UCSD-AML1 (cell line): ENCODE data around the gene UNC5A.

ENCODE experiments used
- DNase-seq: peaks from one replicate; lab custom pipeline; 2025; ENCODE audit not compliant: unreplicated experiment; lab: John Stamatoyannopoulos, UW

UNC5A gene

DNA sequence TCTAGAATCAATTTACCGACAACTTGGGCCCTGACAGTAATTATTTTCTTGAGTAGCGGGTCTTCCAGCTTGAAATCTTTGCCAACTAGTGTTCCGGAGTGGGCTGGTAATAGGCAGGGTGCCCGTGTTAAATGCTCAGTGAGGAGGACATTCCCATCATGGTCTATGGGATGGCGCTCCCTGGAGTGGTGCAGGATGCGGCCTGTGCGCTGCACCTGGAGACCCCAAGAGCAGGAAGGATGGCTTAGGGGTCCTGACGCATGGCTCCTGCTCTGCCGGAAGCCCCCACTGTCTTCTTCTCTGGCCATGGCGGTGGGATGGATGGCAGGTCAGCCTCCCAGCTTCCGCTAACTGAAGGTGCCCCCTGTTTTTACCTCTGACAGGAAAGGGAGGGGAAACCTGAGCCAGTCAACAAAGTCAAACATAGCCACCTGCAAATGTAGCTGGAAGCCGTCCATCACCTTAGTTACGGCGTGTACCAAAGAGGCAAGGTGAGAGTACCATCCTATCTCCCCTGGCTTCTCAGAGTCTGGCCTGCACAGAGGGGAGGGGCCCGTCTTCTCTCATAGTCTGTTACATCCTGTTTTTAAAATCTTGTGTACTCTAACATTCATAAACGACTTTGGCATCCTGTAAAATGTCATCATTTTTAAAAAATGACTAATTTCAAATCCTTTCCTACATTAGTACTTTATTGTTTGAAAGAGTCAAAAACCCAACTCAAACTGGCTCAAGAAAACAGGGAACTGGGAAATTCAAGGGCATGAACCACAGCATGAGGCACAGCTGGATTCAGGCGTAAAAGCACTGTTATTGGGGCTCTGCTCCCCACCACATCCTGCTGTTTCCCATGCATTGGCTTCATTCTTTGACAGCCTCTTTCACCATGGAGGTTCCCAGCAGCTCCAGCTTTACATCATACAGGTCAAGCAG lies 28.5 kb upstream of the UNC5A start:
- DNase-seq: no peak

DNA sequence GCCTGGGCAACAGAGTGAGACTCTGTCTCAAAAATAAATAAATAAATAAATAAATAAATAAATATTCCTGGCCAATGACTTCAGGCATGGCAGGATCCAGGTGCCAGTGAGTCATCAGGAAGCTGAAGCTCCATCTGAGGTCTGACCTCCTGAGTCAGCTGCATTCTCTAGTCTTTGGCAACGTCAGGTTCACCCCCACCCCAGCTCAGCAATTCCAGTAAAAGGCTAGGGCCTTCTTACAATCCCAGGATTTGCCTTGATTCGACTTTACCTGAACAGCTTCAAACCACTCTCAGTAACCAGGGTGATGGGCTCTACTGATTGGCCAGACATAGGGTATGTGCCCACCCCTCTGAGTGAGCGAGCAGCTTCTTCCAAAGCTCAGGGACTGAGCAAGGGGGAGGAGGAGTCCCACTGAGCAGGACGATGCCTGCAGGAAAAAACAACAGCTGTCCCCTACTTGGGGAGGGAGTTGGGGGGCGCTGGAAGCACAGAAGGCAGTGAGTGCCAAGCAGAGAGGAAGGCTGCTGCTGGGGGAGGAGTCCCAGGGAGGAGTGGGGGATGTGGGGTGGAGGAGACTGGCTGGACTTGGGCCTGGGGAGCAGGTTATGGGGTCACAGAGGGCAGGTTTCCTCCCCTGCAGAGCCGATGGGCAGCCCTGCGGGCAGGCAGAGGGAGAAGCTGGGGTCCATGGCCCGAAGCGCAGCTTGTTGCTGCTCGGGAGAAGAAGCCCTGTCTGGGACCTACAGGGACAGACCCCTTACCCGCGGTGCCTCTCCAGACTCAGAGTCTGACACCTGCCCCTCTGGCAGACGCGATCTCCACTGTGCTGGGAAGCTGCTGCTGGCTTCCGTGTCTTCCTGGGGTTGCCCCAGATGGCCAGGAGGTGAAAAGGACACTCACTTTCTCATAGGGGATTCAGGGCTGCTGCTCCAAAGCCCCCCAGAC lies 25.9 kb upstream of the UNC5A start:
- no peak for DNase-seq

DNA sequence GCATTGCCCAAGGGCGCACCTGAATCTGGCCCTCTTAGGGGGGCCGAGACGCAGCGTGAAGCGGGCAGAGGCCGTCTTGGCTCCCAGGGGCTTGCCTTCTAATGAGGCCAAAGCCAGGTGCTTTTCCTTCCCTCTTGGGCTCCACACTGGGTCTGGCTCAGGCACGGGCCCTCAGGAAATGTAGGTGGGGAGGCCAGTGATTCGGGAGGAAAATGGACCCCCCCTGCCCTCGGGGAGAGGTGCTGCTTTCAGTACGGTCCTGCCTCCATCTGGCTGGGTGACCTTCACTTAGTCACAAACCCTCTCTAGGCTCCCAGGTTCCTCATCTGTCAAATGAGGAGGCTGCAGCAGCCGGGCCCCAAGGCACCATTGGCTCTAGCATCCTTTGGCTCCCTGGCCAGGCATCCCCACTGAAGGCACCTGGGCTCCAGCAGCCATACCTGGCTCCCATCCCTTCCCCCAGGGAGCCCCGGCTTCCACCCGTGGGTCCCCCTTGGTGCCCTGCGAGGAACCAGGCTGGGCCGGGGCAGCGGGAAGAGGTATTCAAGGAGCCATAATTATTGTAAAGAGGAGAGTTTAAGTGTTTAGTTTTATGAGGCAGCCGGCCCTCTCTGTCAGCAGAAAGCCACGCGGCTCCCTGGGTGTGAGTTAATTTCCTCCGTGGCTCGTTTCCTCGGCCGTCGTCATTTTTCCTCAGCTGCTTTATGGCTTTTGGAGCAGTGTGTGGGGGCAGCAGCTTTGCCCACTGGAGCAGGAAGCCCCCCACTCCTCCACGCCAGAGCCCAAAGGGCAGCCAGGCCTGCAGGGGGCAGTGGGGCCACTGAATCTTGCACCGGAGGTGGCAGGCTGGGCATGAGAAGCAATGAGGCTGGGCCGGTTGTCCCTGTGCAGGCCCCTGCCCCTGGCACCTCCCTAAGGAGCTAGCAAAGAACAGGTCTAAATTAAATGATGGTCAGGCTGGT lies 24.9 kb upstream of the UNC5A start:
- no peak for DNase-seq

DNA sequence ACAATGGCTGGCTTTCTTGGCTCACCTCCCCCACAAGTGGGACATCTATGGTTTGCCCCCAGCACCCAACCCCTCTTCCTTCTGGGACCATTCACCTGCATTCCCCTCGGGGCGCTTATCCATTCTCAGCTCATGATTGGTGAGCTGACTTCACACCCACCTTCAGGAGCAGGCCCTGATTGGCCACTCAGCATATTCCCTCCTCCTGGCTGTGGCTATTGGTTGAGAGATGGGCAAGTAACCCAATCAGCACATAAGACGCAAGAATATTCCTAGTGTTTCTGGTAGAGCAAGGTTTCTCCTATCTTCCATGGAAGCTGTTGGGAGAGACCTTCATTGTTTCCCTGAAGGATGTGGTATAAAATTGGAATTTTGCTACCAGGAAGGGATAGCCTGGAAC lies 22.7 kb upstream of the UNC5A start:
- no peak for DNase-seq

DNA sequence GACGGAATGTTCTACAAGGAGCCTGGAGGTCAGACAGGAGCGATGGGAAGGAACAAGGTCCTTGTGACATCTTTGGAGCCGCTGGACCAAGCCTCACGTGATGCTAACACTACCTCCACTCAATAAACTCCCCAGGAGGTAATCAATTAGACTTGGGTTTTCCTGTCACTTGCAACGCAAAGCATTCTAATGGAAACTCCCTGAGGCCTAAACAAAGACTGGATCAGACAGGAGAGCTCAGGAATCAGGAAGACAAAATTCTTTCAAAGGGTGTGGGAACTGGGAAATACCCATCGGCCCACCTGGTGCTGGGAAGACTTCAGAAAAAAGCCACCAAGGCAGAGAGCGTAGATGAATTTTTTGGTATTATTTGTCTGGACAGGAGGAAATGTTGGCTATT lies 22.3 kb upstream of the UNC5A start:
- DNase-seq: no peak

DNA sequence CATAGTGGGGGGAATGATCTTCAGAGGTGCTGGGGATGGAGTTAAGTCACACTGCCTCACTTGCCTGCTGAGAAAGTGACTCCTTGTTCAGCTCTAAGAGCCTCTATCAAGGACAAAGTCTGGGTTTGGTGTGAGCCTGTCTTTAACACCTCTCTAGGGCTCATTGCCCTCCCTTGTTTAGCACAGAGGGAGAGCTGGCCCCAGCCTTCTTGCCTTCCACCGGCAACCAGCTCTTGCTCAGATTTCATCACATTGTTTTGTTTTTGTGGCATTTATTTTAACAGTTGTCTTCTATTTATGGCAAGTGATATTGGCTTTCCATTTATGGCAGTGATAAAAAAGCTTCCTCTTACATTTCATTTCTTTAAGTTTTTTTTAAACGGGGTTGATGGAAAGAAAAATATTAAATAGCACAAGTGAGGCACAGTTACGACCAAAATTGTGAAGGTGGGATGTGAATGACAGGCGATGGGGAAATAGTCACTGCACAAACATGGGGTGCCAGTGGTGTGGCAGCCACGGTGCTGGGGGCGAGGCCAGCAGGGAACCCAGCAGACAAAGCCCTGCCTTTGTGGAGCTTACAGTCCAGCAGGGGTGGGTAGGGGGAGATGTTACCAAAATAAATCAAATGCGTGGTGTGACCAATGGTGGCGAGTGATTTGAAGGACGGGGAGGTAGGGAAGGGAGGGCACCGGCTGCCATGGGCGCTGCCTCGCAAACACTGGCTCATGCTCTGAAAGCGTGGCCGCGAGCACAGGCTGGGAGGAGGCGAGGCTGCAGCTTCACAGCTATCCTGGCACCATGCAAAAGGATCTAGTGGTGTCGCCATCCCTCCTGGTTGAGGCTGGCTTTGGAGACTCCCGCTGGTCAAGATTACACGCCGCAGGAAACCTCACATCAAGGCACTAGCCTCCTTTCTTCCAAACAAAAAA lies 21.2 kb upstream of the UNC5A start:
- no peak for DNase-seq

DNA sequence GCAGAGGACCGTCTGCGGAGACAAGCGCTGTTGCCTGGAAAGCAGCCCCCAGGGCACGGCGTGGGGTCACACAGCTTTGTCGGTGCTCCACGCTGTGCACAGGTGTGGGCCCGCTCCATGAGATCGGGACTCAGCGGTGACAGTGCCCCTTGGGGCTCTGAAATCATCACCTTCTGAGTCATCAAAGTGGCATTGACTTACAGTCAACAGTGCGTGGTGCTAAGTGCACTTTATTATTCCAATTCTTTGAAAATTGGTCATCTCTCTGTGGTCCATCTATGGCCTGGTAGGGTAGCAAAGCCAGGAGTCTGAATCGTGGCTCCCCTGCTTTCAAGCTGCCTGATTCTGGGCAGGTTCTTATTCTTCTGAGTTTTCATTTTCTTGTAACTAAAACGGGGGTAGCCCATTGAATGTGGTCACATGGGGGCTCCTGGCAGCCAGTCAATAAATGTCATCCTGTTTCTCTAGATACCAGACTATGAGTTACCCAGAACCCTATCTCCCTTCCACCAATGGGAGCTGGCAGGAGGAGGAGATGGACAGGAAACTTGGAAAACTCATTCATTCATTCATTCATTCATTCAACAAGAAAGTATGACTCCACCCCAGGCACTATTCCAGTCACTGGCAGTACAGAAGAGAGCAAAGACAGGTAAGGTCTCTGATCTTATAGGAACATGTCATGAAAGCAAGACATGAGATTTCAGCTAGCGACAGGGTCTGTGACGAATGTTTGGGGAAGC lies 20.3 kb upstream of the UNC5A start:
- no peak for DNase-seq

DNA sequence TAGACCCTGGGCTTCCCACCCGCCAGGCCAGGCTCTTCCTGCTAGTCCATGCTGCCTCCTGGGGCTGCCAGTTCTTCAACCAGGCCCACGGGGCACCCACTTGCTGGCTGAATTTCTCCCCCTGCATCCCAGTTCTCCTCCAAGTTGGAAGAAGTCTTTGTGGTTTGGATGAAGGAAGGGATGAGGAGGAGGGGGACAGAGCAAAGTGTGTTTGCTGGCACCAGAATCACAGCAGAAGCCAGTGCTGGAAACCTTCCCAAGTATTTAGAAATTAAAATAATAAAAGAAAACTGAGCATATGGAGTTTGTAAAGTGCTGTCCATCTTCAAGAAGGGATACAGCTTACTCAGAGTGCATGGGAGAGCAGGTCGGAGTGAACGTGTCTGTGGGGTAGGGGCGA lies 19.4 kb upstream of the UNC5A start:
- DNase-seq: no peak

DNA sequence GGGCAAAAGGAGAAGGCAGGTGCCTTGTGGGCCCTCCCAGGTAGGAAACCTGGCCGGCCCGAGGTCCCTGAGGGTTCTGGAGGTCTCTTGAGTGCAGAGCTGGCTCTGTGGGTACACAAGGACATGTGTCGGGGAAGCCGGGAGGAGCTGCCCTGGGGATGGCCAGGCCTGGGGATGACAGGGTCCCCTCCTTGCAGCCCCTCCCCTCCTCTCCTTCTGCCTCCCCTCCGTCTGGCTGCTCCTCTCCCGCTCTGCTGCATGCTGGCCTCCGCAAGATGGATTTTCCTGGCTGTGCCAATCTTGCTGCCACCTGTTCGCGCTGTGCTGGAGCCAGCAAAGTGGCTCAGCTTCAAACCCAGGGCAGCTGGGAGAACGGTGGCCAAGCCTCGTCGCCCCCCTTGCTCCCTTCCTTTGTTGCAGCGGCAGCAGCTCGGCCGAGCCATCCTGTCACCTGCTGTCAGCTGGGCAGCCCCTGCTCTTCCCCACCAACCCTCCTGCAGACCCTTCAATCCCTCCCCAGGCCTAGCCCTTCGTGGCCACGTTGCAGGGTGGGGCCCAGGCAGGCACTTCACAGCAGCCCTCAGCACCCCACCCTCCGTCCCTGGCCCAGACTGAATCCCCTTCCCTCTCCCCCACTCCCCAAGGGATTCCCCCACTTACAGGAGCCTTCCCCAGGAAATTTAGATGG lies 17.6 kb upstream of the UNC5A start:
- DNase-seq: no peak

DNA sequence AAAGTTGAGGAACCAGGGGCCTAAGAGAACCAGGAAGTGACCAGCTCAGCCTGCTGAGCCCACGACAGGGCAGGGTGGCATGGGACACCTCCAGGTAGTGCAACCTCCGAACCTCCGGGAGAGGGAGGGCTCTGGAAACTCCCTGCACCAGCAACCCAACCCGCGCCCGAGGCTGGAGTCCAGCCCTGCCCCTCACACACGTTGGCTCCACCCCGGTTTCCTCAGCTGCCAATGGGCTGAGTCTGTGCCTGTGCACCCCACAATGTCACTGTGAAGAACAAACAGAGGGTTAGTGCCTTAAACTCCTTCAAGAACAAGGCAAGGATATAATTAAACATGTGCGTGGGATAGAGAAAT lies 17.0 kb upstream of the UNC5A start:
- no peak for DNase-seq

DNA sequence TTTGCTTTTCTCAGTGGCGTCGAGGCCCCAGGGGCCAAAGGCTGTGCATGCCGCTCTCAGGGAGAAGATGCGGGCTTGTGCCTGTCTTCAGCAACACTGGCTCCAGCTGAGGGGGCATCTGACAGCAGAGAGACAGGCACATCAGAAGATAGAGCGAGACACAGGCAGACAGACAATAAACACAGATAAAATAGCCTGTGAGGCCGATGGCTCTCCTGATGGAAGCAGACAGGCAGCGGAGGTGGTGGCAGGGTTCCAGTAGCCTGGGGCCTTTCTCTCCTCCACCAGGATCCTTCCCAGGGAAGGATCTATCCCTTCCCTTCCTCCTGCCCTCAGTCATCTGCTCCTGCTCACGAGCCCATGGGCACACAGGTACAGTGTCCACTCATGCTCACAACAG lies 16.6 kb upstream of the UNC5A start:
- no peak for DNase-seq

DNA sequence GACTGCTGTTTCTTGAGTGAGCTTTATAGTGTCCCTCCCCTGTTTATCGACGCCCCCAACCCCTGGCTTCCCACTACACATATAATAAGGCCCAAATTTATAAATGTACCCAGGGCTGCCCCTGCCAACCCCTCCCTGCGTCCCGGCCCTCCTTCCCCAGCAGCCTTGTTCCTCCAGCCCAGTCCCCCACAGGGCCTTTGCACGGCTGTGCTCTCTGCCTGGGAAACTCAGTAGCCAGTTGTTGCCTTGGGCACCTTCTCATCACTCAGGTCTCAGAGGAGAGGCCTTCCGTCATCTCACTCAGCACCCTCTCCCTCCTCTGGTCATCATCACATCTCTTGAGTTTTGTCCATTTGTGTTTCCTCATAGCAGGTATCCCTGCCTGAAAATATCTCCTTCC lies 15.8 kb upstream of the UNC5A start:
- no peak for DNase-seq

DNA sequence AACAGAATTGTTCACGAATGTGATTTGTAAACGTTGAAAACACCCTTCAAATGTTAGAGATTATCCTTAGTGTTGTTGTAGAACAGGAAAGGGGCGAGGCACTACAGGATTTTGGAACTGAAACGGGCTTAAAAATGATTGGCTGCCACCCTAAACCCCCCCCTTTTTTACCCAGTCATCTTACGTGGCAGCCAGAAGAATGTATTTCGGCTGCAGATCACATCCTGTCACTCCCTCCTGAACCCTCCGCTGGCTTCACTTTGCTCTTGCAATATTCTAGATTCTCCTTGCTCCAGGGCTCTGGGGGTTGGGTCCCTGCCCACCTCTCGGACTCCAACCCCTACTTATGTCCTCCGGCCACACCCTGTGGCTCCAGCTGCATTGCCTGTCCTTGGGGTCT lies 13.9 kb upstream of the UNC5A start:
- DNase-seq: no peak

DNA sequence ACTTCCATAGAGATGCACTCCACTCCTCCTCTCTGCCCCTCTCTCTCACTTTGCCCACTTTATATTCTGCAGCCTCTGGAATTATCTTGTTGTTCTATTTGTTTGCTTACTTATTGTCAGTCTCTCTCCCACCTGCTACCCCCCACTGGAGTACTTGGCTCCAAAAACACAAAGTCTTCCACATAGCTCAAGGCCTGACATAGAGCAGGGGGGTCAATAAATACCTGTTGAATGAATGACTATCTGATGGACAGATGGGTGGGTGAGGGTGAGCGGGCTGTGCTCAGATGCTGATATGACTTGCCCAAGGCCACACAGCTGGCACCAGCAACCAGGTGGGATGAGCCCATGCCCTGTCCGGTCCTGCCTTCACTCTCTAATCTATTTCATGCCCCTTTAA lies 13.4 kb upstream of the UNC5A start:
- no peak for DNase-seq

DNA sequence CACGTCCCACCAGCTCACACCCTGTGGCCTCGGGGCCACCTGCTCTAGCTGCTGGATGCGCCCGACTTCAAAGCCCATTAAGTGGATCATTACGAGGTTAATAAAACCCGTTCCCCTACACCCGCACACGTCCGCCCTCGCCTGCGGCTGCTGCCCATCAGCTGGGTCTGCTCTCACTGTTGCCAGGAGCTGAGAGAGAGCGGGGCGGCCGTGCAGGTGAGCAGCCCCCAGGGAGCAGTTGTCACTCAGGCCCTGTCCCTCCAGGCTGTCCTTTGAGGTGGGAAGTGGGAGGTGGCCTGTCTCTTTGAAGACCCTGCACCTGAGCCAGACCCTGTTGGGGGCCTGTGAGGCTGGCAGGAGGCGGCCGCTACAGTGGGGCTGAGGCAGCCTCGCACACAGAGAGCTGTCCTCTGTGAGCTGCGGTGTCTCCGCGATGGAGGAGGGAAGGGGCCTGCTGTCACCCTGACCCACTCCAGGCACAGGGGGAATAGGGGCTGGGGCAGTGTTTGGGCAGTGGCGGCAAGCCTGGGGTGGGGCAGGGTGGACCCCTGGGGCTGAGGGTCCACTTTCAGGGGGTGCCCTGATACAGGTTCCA lies 12.8 kb upstream of the UNC5A start:
- DNase-seq: no peak

DNA sequence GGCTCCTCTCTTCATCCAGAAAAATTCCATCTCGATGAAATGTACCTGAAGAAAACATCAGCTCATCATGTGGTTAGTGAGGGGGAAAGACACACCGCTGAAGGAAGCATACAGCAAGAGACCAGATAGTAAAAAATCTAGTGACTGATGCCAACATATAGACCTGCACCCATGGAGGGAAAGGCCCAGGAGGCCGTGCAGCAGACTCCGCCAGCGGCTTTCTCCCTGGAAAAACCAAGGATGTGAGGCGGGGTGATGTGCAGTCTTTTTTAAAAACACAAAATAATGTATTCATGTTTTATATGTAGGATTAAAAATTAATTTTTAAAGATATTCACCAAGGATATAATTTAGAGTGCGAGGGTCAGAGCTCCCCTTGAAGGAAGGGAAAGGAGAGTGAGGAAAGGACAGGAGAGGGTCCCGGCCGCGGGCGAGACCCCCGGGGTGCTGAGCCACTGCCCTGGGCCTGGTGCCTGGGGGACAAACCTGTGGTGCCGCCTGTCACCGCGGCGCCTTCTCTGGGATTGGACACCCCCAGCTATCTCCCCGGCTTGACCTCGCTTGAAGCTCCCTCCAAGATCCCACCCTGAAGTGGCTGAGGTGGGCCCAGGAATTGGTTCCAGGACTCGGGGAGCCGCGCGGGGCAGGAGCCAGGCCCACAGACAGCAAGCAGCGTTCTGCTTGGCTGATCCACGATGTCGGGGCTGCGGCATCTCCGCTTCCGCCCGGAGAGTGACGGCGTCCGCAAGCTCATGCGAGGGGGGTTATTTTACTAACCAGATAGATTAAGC lies 12.1 kb upstream of the UNC5A start:
- no peak for DNase-seq

DNA sequence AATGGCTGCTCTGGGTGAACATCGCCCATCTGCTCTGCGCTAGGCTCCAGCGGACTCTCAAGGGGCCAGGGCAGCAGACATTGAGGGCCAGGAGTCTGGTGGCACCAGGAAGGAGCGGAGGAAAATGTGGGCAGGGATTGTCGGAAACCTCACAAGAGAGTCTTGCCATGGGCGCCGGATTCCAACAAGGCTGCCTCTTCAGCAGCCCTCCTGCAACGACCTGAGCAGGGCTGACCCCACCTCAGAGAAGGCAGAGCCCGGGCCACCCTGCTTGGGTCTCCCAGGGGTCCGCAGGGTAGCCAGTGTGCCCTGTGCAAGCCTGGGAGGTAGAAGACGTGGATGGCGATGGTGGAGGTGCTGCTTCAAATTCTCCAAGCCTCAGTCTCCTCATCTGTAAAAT lies 11.4 kb upstream of the UNC5A start:
- no peak for DNase-seq
